Mesenchymal stem cell (in vitro differentiated cells and primary cell): ENCODE measurements around the gene DNAH2.

Experiments
- DNase-seq: peaks from one replicate; pipeline ENCODE4 v3.0.0-alpha.2; 2013
- H2AFZ ChIP-seq: one replicate; pipeline ENCODE4 v1.6.1; 2013; ENCODE audit warnings: low read depth, mild to moderate bottlenecking, control low read depth, inconsistent platforms, low read length, moderate library complexity
- H2AK5ac ChIP-seq: 2 replicates; pipeline ENCODE4 v1.6.1; 2013; ENCODE audit warnings: low read length, moderate library complexity, mild to moderate bottlenecking, inconsistent platforms; ENCODE audit not compliant: severe bottlenecking
- H2BK120ac ChIP-seq: one replicate; pipeline ENCODE4 v1.6.1; 2013; ENCODE audit warnings: low read depth, mild to moderate bottlenecking, inconsistent platforms, low read length, moderate library complexity
- H2BK12ac ChIP-seq, 2 experiments: one replicate each; pipeline ENCODE4 v1.6.1; 2013; ENCODE audit warnings: inconsistent platforms in 2 of 2, low read length in 2 of 2, mild to moderate bottlenecking in 2 of 2, moderate library complexity in 2 of 2, control low read depth in 1 of 2
- H2BK15ac ChIP-seq: one replicate; pipeline ENCODE4 v1.6.1; 2013; ENCODE audit warnings: mild to moderate bottlenecking, low read depth, inconsistent platforms; ENCODE audit not compliant: poor library complexity, severe bottlenecking
- H2BK5ac ChIP-seq: 2 replicates; pipeline ENCODE4 v1.6.1; 2013; ENCODE audit warnings: low read depth, mild to moderate bottlenecking, low read length, control low read depth, inconsistent platforms; ENCODE audit not compliant: poor library complexity, severe bottlenecking
- H3K14ac ChIP-seq, 2 experiments: one replicate each; pipeline ENCODE4 v1.6.1; 2013; ENCODE audit warnings: inconsistent platforms in 2 of 2, low read length in 2 of 2, control low read depth in 1 of 2, mild to moderate bottlenecking in 1 of 2, moderate library complexity in 1 of 2
- H3K18ac ChIP-seq, 2 experiments: one replicate each; pipeline ENCODE4 v1.6.1; 2013; ENCODE audit warnings: inconsistent platforms in 2 of 2, low read length in 2 of 2, control low read depth in 1 of 2, low read depth in 1 of 2, mild to moderate bottlenecking in 1 of 2
- H3K23ac ChIP-seq, 2 experiments: one replicate each; pipeline ENCODE4 v1.6.1; 2013; ENCODE audit warnings: inconsistent platforms in 2 of 2, low read length in 2 of 2, mild to moderate bottlenecking in 2 of 2, moderate library complexity in 2 of 2, control low read depth in 1 of 2
- H3K27ac ChIP-seq: 2 replicates; pipeline ENCODE4 v1.5.1; 2013; ENCODE audit warnings: mild to moderate bottlenecking, moderate library complexity, low read length, control low read depth, inconsistent platforms; ENCODE audit not compliant: poor library complexity, severe bottlenecking
- H3K27me3 ChIP-seq, 2 experiments: 2 replicates each; pipeline versions ENCODE4 v1.6.1 to v1.7.0; 2013; ENCODE audit warnings: low read length in 2 of 2, mild to moderate bottlenecking in 2 of 2, moderate library complexity in 2 of 2, control low read depth in 1 of 2, inconsistent platforms in 1 of 2; ENCODE audit not compliant: control insufficient read depth in 1 of 2, insufficient read depth in 1 of 2
- H3K36me3 ChIP-seq, 2 experiments: 2 replicates each; pipeline versions ENCODE4 v1.6.1 to v1.7.0; 2013; ENCODE audit warnings: low read length in 2 of 2, control low read depth in 1 of 2, inconsistent platforms in 1 of 2, low read depth in 1 of 2, mild to moderate bottlenecking in 1 of 2; ENCODE audit not compliant: insufficient read depth in 2 of 2, control insufficient read depth in 1 of 2
- H3K4ac ChIP-seq, 2 experiments: one replicate each; pipeline ENCODE4 v1.6.1; 2013; ENCODE audit warnings: inconsistent platforms in 2 of 2, low read length in 2 of 2, mild to moderate bottlenecking in 2 of 2, moderate library complexity in 2 of 2, control low read depth in 1 of 2, low read depth in 1 of 2
- H3K4me1 ChIP-seq: 2 replicates; pipeline ENCODE4 v1.6.1; 2013; ENCODE audit warnings: low read depth, low read length, control low read depth; ENCODE audit not compliant: control insufficient read depth, insufficient read depth
- H3K4me2 ChIP-seq: 2 replicates; pipeline ENCODE4 v1.6.1; 2013; ENCODE audit warnings: low read length, mild to moderate bottlenecking, inconsistent platforms; ENCODE audit not compliant: poor library complexity, severe bottlenecking
- H3K4me3 ChIP-seq, 2 experiments: 2 replicates each; pipeline versions ENCODE4 v1.5.1 to v1.7.0; 2013; ENCODE audit warnings: low read length in 2 of 2, mild to moderate bottlenecking in 2 of 2, control low read depth in 1 of 2, low read depth in 1 of 2; ENCODE audit not compliant: insufficient read depth in 1 of 2
- H3K79me1 ChIP-seq: replicated peaks from 2 replicates; pipeline ENCODE4 v1.6.1; 2013; ENCODE audit warnings: mild to moderate bottlenecking, control low read depth, low read length, inconsistent platforms; ENCODE audit not compliant: poor library complexity, severe bottlenecking
- H3K9ac ChIP-seq: 2 replicates; pipeline ENCODE4 v1.7.0; 2013; ENCODE audit warnings: mild to moderate bottlenecking, low read length, moderate library complexity
- H3K9me3 ChIP-seq: 2 replicates; pipeline ENCODE4 v1.7.0; 2013; ENCODE audit warnings: mild to moderate bottlenecking, low read length; ENCODE audit not compliant: control insufficient read depth
- H4K8ac ChIP-seq: one replicate; pipeline ENCODE4 v1.6.1; 2013; ENCODE audit warnings: inconsistent platforms, mild to moderate bottlenecking, low read length, moderate library complexity
- H4K91ac ChIP-seq: one replicate; pipeline ENCODE4 v1.6.1; 2013; ENCODE audit warnings: mild to moderate bottlenecking, low read length, inconsistent platforms
- WGBS: methylation state at CpG from one replicate; pipeline ENCODE4 v1.1.7; 2013; ENCODE audit warnings: mixed read lengths; 5-methylcytosine and 5-hydroxymethylcytosine counted together

DNAH2 gene

DNA sequence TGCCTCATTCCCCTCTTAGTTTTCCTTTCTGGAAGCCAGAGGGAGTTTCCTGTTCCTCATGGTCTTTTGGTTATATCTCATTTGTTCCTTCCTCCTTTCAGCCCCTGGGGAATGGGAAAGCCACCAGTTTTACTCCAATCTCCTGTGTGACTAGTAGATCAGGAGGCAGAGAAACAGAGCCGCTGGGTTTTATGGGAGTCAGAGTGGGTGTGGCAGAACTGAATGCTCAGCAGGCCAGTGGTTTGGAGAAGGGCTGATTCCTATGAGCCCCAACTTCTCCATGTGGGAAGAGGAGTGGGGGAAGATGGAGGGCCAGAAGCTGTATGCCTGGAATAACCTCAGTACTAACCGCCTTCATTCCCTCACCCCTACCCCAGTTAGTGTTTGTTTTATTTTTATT lies 4.1 kb downstream of the DNAH2 start:
- Histone ChIP-seq H2BK12ac (no peak overlapping the region), H2BK5ac (no peak overlapping the region), H3K4me3 (no peak overlapping the region), H2AFZ (no peak overlapping the region), H2BK120ac (no peak overlapping the region), H3K27me3 (peaks cover 42 to 53% of the 10 kb centered on the region in 2 experiments), H4K91ac (no peak overlapping the region), H3K9ac (no peak overlapping the region), H3K9me3 (no peaks in the 10 kb centered on the region), H3K23ac (no peak overlapping the region), H3K27ac (no peak overlapping the region), H3K4me2 (no peak overlapping the region), H3K4me1 (peaks cover 5% of the 10 kb centered on the region), H2AK5ac (no peak overlapping the region), H2BK15ac (no peak overlapping the region), H4K8ac (no peak overlapping the region), H3K14ac (no peak overlapping the region), H3K18ac (no peak overlapping the region), H3K36me3 (no peaks in the 10 kb centered on the region), H3K79me1 (no peaks in the 10 kb centered on the region), H3K4ac (no peak overlapping the region)
- no peak for DNase-seq
- WGBS, result 36% methylated on average over 1 of the region's 2 CpGs

DNA sequence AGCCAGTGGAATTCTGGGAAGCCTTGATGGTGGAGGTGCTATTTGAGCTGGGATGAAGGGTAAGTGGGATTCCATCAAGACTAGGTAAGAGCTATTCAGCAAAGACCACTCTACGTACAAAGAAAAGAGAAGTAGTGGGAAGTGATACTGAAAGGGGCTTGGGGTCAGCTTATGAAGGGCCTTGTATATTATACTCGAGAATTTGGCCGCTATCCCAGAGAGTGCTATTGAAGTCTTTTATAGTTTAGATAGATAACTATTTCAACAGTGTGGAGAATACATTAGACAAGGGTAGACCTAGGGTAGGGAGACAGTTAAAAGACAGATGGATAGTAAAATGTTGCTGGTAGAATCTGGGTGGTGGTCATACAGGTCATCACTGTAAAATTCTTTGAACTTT lies 10.3 kb downstream of the DNAH2 start:
- Histone ChIP-seq H3K27me3 (peaks cover 12 to 24% of the 10 kb centered on the region in 2 experiments), H2AFZ (no peak overlapping the region), H2AK5ac (no peak overlapping the region), H3K23ac (no peak overlapping the region), H3K4me1 (no peaks in the 10 kb centered on the region), H2BK12ac (no peak overlapping the region), H3K9me3 (no peaks in the 10 kb centered on the region), H3K4me3 (no peak overlapping the region), H3K4me2 (no peak overlapping the region), H3K18ac (no peak overlapping the region), H3K9ac (no peak overlapping the region), H3K36me3 (no peaks in the 10 kb centered on the region), H3K4ac (no peak overlapping the region), H2BK5ac (no peak overlapping the region), H2BK120ac (no peak overlapping the region), H2BK15ac (no peak overlapping the region), H4K91ac (no peak overlapping the region), H3K27ac (no peak overlapping the region), H3K79me1 (no peaks in the 10 kb centered on the region), H4K8ac (no peak overlapping the region), H3K14ac (no peak overlapping the region)
- 92% methylated on average over 3 of the region's 3 CpGs for WGBS
- DNase-seq, result no peak

DNA sequence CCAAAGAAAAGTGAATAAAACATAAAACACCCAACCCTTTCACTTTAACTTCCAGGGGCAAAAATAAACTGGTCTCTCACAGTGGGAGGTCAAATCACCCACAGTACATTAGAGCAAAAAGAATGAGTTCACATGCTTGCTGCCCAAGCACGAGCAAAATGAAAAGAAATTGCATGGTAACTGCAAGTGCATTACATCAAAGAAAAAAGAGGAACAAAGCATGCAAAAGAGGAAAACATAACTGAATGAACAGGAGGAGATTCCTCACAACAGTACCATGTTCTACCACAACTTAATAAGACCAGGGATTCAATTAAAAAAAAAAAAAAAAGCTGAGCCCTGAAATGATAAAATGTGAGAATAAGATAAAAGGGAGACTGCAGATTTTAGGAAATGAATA lies 12.3 kb downstream of the DNAH2 start:
- H3K23ac ChIP-seq, result no peak overlapping the region
- no peak overlapping the region for H2BK12ac ChIP-seq
- no peak overlapping the region for H2BK120ac ChIP-seq
- no peaks in the 10 kb centered on the region for H3K36me3 ChIP-seq
- H4K91ac ChIP-seq, result no peak overlapping the region
- no peak overlapping the region for H2AFZ ChIP-seq
- no peak overlapping the region for H2BK15ac ChIP-seq
- WGBS, result no CpG with 5 or more reads among the region's 1 CpG
- H3K27me3 ChIP-seq, result peaks cover 22 to 33% of the 10 kb centered on the region in 2 experiments
- no peak overlapping the region for H4K8ac ChIP-seq
- H3K14ac ChIP-seq, result no peak overlapping the region
- no peaks in the 10 kb centered on the region for H3K9me3 ChIP-seq
- no peak overlapping the region for H2AK5ac ChIP-seq
- no peak overlapping the region for H2BK5ac ChIP-seq
- no peaks in the 10 kb centered on the region for H3K4me1 ChIP-seq
- H3K79me1 ChIP-seq, result no peaks in the 10 kb centered on the region
- no peak overlapping the region for H3K4me2 ChIP-seq
- no peak overlapping the region for H3K4ac ChIP-seq
- H3K18ac ChIP-seq, result no peak overlapping the region
- H3K27ac ChIP-seq, result no peak overlapping the region
- no peak for DNase-seq
- no peak overlapping the region for H3K9ac ChIP-seq
- no peak overlapping the region for H3K4me3 ChIP-seq

DNA sequence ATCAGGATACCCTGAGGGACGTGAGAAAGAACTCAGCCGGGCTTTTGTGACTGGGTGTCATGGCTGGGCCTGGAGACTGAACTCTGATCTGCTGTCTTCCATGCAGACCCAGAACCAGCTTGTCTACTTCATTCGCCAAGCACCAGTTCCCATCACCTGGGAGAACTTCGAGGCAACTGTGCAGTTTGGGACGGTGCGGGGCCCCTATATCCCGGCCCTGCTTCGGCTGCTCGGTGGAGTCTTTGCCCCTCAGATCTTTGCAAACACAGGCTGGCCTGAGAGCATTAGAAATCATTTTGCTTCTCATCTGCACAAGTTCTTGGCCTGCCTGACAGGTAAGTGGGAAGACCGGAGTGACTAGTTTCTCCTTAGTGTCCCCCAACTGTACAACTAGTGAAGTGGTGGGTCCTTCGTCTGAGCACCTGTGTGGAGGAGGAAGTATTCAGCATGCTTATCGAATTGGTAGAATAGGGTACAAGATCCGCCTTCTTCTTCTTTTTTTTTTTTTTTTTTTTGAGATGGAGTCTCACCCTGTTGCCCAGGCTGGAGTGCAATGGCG lies 15.5 kb downstream of the DNAH2 start:
- Histone ChIP-seq H3K18ac (no peak overlapping the region), H3K79me1 (no peaks in the 10 kb centered on the region), H3K9ac (no peak overlapping the region), H2BK12ac (no peak overlapping the region), H2BK5ac (no peak overlapping the region), H3K27me3 (peaks cover 35 to 51% of the 10 kb centered on the region in 2 experiments), H3K27ac (no peak overlapping the region), H4K91ac (no peak overlapping the region), H3K4me3 (no peak overlapping the region), H4K8ac (no peak overlapping the region), H2AK5ac (no peak overlapping the region), H3K23ac (no peak overlapping the region), H2AFZ (no peak overlapping the region), H3K36me3 (no peaks in the 10 kb centered on the region), H2BK120ac (no peak overlapping the region), H3K4me1 (no peaks in the 10 kb centered on the region), H3K4me2 (no peak overlapping the region), H3K9me3 (no peaks in the 10 kb centered on the region), H2BK15ac (no peak overlapping the region), H3K14ac (no peak overlapping the region), H3K4ac (no peak overlapping the region)
- no peak for DNase-seq
- 91% methylated on average over 13 of the region's 14 CpGs for WGBS
